ENCODE data around the gene MCC.

- TF ChIP-seq CTCF (IDR thresholded peaks at IDR 0.05): no peak
- no peak for TF ChIP-seq POLR2A (IDR thresholded peaks at IDR 0.05)
These were observed 400.2 kb downstream of the MCC start for GRCh38 chr5:113087976-113088514.
